Measurements from ENCODE around the gene PRSS21. TPM values are rescaled to one million over a fixed set of nuclear protein-coding genes. Genes with fewer than 3 reads are reported as not detected.

The PRSS21 gene
- total RNA-seq, 1 experiment from 2014 or later = not detected

DNA sequence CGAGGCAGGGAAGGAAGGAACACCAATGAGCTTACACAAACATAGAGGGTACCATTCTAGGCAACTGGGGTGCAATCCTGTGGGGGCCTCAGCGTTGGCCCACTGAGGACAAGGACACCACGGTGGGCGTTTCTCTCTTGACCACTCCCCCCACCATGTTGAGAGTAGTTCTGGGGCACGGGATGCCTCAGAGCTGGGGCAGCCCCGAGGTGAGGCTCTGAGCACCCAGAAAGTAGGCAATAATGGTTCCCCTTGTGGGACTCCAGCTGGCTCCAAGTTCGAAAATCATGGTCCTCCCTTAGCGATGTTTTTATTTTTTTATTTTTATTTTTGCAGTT is 5.1 kb downstream of the PRSS21 start:
- no peaks in the 10 kb centered on the region for H3K9me3 ChIP-seq (replicated peaks)
- H3K4me3 ChIP-seq = no peak overlapping the region
- no peak for DNase-seq
- peaks cover 33% of the 10 kb centered on the region for H3K27me3 ChIP-seq
- H3K36me3 ChIP-seq = no peaks in the 10 kb centered on the region
- H3K4me1 ChIP-seq = no peaks in the 10 kb centered on the region
- H3K27ac ChIP-seq = no peak overlapping the region

DNA sequence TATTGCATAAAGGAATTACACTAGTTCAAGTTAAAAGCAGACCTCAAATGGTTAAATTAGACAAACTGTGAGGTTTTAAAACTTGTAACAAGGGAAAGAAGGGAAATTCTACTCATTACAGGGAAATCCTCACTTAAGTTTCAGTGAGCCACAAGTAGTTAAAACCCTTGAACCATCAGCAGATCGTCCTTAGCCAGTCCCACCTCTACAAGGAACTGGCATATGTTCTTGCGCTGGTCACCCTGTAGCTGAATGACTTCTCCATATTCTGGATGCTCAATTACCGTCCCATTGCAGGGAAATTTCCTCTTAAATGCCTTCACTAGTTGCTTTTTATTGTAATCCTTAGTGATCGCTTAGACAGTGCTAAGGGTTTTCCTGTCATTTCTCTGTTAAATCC is 5.5 kb downstream of the PRSS21 start:
- peaks cover 33% of the 10 kb centered on the region for H3K27me3 ChIP-seq

DNA sequence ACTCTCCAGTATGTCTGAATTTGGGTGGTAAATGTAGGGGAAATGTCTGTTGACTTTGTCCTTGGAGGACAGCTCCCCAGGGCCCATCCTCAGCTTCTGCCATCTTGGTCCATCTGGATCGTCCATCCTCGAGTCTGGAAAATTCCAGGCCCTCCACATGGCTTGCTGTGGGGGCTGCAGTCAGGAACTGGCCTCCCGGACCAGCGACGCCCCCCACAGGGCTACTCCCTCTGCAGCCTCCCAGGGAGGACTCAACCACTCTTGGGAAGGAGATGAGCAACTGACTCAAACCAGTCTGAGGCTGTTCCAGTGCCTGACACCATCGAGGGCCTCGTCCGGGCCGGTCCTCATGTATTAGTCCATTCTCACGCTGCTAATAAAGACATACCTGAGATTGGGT is 7.6 kb downstream of the PRSS21 start:
- H3K27me3 ChIP-seq = peaks cover 27% of the 10 kb centered on the region
- H3K4me3 ChIP-seq = no peak overlapping the region
- H3K36me3 ChIP-seq = no peaks in the 10 kb centered on the region
- H3K9me3 ChIP-seq (replicated peaks) = no peaks in the 10 kb centered on the region
- no peaks in the 10 kb centered on the region for H3K4me1 ChIP-seq
- H3K27ac ChIP-seq = no peak overlapping the region
- DNase-seq = no peak

More for the DNA sequence above, 5.5 kb downstream of the PRSS21 start:
- no peaks in the 10 kb centered on the region for H3K4me1 ChIP-seq
- no peaks in the 10 kb centered on the region for H3K9me3 ChIP-seq (replicated peaks)
- no peak overlapping the region for H3K4me3 ChIP-seq
- H3K27ac ChIP-seq = no peak overlapping the region
- no peak for DNase-seq
- no peaks in the 10 kb centered on the region for H3K36me3 ChIP-seq

DNA sequence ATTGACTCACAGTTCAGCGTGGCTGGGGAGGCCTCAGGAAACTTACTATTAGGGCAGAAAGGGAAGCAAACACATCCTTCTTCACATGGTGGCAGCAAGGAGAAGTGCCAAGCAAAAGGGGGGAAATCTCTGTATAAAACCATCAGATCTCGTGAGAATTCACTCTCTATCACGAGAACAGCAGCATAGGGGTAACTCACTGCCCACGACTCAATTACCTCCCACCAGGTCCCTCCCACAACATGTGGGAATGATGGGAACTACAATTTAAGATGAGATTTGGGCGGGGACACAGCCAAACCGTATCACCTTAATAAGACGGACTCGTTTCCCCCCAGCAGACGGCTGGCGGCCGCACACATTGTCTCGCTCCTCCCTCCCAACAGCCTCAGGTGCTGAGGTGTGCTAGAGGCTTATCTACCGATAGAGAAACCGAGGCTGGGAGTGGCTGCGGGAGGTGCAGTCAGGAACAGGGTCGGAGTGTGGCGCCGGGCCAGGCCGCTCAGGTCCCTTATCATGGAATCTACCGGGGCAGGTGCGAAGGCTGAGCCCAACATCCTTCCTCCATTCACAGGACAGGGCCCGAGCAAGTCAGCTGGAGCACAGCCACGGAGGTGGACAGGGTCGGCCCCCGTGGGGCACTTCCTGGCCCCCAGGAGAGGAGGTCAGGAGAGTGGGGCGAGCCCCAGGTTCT is 8.2 kb downstream of the PRSS21 start:
- no peaks in the 10 kb centered on the region for H3K4me1 ChIP-seq
- no peaks in the 10 kb centered on the region for H3K36me3 ChIP-seq
- no peak for DNase-seq
- H3K4me3 ChIP-seq = no peak overlapping the region
- no peak overlapping the region for H3K27ac ChIP-seq
- peaks cover 23% of the 10 kb centered on the region; the same call in 1 of the 2 replicates for H3K27me3 ChIP-seq
- H3K9me3 ChIP-seq (replicated peaks) = no peaks in the 10 kb centered on the region

DNA sequence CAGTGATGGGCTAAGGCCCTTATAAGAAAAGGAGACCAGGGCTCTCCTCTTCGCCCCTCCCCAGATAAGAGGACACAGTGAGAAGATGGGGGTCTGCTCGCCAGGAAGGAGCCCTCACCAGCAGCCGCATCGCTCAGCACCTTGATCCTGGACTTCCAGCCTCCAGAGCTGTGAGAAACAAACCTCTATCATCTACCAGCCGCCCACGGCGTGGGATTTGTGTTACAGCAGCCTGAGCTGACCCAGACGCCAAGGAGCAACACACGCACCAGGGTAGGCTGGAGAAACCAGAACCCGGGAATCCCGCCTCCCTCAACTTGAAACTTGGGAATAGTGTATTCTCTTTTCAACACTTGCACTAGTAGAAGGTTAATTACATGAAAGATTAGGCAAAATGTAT is 8.9 kb downstream of the PRSS21 start:
- Histone ChIP-seq H3K27me3 (peaks cover 17% of the 10 kb centered on the region; the same call in 1 of the 2 replicates), H3K27ac (no peak overlapping the region), H3K9me3 (replicated peaks) (no peaks in the 10 kb centered on the region), H3K4me3 (no peak overlapping the region), H3K36me3 (no peaks in the 10 kb centered on the region), H3K4me1 (no peaks in the 10 kb centered on the region)
- no peak for DNase-seq

DNA sequence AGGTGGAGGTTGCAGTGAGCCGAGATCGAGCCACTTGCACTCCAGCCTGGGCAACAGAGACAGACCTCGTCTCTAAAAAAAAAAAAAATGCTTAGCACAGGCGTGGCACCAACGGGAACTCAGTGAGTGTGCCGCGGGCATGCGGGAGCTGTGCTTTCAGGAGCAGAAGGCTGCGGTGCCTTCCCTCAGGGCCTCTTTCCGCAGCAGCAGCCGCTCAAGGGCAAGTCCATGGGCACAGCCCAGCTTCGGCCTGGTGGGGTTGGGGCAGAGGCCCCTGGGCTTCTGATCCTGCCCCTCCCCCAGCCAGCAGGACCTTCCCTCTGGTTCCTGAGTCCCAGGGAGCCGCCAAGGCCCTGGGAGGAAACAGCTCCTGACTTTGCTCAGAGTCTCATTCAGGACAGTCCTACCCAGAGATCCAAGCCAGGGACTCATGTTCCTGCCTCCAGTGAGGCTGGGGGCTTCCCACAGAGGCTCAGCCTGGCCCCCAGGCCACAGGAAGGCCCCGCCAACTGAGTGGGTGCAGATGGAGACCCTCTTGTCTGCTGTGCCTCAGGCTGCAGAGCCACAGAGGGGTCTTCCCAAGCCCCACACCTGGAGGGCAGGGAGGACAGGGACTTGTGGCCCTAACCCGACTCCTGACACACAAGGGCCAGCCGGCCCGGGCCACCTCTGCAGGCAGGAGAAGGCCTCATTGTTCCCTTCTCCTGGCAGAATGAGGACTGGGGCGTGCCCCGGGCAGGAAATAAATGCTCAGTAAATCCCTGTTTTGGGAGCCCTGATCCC is 9.7 kb downstream of the PRSS21 start:
- Histone ChIP-seq H3K4me1 (no peaks in the 10 kb centered on the region), H3K9me3 (replicated peaks) (no peaks in the 10 kb centered on the region), H3K27ac (no peak overlapping the region), H3K36me3 (no peaks in the 10 kb centered on the region), H3K4me3 (no peak overlapping the region), H3K27me3 (peaks cover 16% of the 10 kb centered on the region; the same call in 1 of the 2 replicates)
- no peak for DNase-seq

DNA sequence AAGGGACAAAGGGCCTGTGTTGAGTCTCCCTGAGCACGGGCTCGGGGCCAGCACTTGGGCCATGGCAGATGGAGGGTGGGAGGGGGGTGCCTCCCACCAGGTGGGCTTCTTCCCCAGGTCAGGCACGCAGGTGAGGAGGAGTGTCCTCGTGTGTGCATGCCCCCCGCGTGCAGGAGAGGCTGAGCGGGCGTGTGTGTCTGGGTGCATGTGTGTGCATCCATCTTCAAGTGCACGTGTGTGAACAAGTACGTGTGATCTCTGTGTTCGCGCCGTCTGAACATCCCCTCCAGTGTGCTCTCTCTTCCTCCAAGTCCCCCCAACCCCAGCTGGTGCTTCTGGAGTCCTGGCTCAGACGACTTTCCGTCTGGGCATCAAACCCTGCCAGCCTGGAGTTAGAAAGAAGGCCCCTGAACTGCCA is 10.3 kb downstream of the PRSS21 start:
- Histone ChIP-seq H3K27ac (no peak overlapping the region), H3K4me1 (no peaks in the 10 kb centered on the region), H3K9me3 (replicated peaks) (no peaks in the 10 kb centered on the region), H3K27me3 (peaks cover 16% of the 10 kb centered on the region; the same call in 1 of the 2 replicates), H3K36me3 (no peaks in the 10 kb centered on the region), H3K4me3 (no peak overlapping the region)
- DNase-seq = no peak

DNA sequence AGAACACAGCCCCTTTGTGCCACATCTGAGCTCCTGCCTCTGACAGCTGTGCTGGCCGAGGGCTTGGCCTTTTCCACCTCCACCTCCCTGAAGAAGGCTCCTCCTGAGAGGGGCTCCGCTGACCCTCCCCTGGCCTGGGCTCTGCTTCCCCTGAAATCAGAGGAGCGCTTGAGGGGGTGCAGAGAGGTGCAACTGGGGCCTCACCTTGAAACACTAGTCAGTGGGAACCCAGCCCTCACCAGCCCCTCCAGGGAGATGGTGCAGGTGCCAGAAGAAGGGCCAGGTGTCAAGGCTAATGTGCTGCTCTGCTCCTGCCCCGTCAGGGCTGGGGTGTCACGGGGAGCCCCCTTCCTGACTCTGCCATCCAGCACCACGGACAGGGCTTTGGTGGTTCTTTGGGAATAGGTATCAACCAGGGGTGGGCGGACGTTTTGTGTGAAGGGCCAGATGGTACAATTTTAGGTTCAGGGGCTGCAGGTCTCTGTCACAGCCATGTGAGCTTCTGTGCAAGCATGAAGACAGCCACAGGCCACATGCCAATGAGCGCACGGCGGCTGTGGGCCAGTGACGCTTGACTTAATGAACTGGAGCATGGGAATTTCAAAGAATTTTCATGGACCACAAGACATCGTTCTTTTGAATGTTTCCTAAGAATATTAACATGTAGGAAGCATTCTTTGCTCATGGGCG is 10.9 kb downstream of the PRSS21 start:
- Histone ChIP-seq H3K27ac (no peak overlapping the region), H3K9me3 (replicated peaks) (no peaks in the 10 kb centered on the region), H3K4me1 (no peaks in the 10 kb centered on the region), H3K27me3 (peaks cover 12% of the 10 kb centered on the region; the same call in 1 of the 2 replicates), H3K36me3 (no peaks in the 10 kb centered on the region), H3K4me3 (no peak overlapping the region)
- no peak for DNase-seq

DNA sequence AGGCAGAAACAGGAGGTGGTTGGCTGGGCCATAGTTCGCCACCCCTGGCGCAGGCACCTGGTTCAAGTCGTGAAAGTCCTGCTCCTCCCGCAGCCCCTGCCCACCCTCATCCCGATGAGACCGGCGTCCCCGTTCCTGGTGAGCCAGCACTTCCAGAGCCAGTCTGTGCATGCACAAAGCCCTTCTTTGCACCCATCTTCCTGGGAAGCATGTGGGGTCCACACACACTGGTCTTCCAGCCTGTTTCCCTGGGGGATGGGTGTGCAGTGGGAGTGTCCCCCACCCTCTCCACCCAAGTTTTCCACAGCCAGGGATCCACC is 11.4 kb downstream of the PRSS21 start:
- Histone ChIP-seq H3K4me3 (no peak overlapping the region), H3K27me3 (peaks cover 12% of the 10 kb centered on the region; the same call in 1 of the 2 replicates), H3K4me1 (no peaks in the 10 kb centered on the region), H3K9me3 (replicated peaks) (no peaks in the 10 kb centered on the region), H3K36me3 (no peaks in the 10 kb centered on the region), H3K27ac (no peak overlapping the region)
- no peak for DNase-seq

DNA sequence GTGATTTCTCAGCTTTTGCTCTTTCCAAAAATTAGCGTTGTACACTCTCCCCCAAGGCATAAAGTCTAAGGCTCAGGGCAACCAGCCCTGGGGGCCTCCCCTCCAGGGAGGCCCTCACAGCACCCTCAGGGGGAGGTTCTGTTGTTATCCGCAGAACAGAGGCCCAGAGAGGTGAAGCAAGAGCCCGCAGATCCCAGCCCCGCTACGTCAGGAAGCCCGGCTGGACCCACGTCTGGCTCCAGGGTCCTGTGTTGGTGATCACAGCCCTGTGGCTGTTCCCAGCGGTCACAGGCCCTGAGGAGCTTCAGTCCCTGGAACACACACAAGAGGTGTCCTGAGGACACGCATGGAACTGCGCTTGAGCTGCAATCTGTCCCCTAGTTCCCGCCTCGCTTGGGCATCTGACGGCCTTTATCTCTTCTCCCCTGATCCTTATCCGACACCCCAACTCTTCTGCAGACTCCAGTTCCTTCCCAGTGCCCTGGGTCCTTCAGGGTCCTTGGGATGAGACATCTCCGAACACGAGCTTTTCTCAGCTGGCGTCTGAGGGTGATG is 11.9 kb downstream of the PRSS21 start:
- H3K4me3 ChIP-seq = no peak overlapping the region
- H3K27ac ChIP-seq = no peak overlapping the region
- no peaks in the 10 kb centered on the region for H3K36me3 ChIP-seq
- no peak for DNase-seq
- H3K27me3 ChIP-seq = peaks cover 12% of the 10 kb centered on the region; the same call in 1 of the 2 replicates
- no peaks in the 10 kb centered on the region for H3K4me1 ChIP-seq
- H3K9me3 ChIP-seq (replicated peaks) = no peaks in the 10 kb centered on the region

DNA sequence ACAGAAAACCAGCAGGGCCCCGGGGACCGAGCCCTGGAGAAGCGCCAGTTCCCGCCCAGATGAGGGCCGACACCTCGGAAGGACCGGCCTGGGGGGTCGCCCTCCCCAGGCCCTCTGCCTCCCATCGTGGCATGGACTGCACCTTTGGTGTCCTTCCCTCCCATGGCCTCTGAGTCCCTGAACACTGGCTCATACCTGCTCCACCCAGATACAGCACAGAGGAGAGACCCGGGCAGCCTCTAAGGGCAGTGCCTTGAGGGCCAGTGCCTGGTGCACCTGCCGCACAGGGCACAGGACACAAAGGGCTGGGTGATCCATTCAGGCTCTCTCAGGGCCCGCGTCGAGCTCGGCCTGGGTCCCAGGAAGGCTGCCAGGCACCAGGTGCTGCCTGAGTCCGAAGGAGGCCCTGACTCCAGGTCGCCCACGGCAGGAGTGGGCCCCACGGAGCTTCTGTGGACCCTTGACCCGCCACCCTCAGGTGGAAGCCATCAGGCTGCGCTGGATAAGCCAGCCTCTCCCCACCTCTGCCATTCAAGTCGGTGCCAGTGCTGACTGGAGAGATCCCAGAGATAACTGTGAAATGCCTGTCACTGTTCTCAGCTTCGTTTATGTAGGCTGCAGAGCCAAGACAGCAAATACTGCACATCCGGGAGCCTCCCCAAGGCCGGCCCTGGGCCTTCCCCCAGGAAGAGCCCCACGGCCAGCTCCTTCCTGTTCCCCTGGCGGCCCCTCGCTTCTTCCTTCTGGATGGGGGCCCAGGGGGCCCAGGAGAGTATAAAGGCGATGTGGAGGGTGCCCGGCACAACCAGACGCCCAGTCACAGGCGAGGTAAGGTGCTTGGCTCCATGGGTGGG is 12.7 kb downstream of the PRSS21 start, which contains the start of gene ZG16B:
TSS of gene ZG16B (plus strand) at position 803 of the 854 bp plus-strand sequence. CDS start 139 bp downstream, outside the sequence.
- Histone ChIP-seq H3K4me1 (no peaks in the 10 kb centered on the region), H3K4me3 (no peak within 1 kb of the TSS), H3K9me3 (replicated peaks) (no peaks in the 10 kb centered on the region), H3K27me3 (peaks cover 11% of the 10 kb centered on the region; the same call in 1 of the 2 replicates), H3K36me3 (no peaks in the 10 kb centered on the region), H3K27ac (no peak within 1 kb of the TSS)
- no peak for DNase-seq

DNA sequence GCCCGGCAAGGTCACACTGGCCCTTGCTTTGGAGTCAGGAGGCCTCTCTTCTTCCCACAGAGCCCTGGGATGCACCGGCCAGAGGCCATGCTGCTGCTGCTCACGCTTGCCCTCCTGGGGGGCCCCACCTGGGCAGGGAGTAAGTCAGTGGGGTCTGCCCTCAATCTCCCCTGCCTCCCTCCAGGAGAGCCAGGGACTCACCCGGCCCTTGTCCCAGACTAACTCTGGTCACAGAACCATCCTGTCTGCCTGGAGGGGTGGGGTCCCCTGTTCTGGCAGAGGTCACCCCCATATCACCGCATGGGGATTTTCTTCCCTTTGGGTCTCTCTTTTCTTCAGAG is 13.3 kb downstream of the PRSS21 start:
- H3K27me3 ChIP-seq = peaks cover 8% of the 10 kb centered on the region; the same call in 1 of the 2 replicates
- H3K4me3 ChIP-seq = no peak overlapping the region
- no peaks in the 10 kb centered on the region for H3K36me3 ChIP-seq
- H3K9me3 ChIP-seq (replicated peaks) = no peaks in the 10 kb centered on the region
- no peak for DNase-seq
- H3K4me1 ChIP-seq = peaks cover 1% of the 10 kb centered on the region
- no peak overlapping the region for H3K27ac ChIP-seq

DNA sequence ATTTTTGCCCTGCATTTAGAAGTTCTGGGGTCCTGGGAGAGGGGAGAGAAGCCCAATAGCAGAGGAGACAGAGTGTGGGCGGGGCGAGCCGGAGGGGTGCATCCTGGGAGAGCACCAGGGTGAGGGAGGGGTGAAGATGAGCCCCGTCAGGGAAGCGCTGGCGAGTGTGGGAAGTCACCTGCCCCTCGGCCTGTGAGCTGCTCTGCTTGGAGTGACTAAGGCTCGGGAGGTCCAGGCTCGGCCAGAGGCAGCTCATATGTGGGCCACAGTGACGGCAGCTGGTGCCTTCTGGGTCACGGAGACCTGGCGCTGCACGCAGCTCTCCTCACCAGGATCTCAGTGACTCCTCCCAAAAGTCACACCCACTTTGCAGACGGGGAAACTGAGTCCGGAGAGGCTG is 14.2 kb downstream of the PRSS21 start:
- peaks cover 10% of the 10 kb centered on the region for H3K4me1 ChIP-seq
- H3K27me3 ChIP-seq = peaks cover 1% of the 10 kb centered on the region; the same call in 1 of the 2 replicates
- H3K9me3 ChIP-seq (replicated peaks) = no peaks in the 10 kb centered on the region
- H3K36me3 ChIP-seq = no peaks in the 10 kb centered on the region
- DNase-seq = no peak
- no peak overlapping the region for H3K4me3 ChIP-seq
- H3K27ac ChIP-seq = no peak overlapping the region

DNA sequence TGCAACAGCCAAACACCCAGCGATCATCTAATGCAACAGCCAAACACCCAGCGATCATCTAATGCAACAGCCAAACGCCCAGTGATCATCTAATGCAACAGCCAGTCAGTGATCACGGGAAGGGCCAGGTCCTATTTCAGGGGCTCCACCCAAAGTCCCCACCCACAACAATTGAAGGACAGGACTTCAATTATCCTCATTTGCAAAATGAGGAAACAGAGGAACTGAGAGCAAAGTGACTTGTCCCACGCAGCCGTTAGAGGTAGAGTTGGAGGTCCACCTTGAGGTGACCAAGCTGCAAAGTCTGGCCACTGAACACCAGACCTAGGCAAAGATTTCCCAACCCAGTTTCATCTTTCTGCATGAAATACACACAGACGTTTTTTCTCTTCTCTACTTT is 16.7 kb downstream of the PRSS21 start:
- peaks cover 12% of the 10 kb centered on the region for H3K4me1 ChIP-seq
- H3K27me3 ChIP-seq = peaks cover 3% of the 10 kb centered on the region; the same call in 1 of the 2 replicates
- H3K4me3 ChIP-seq = no peak overlapping the region
- H3K27ac ChIP-seq = no peak overlapping the region
- no peaks in the 10 kb centered on the region for H3K36me3 ChIP-seq
- H3K9me3 ChIP-seq (replicated peaks) = no peaks in the 10 kb centered on the region
- no peak for DNase-seq
